GM12878 (cell line): Measurements from ENCODE around the gene HOXD13.

Experiments
- CTCF ChIP-seq, 3 experiments: IDR thresholded peaks in 2 of 3; conservative IDR thresholded peaks in 1 of 3; 2 replicates each; pipeline ENCODE4 v1.5.1; 2011; ENCODE audit warnings: low read depth in 3 of 3, low read length in 3 of 3, mild to moderate bottlenecking in 3 of 3, control low read depth in 2 of 3, moderate library complexity in 2 of 3, inconsistent platforms in 1 of 3, mixed read lengths in 1 of 3; ENCODE audit not compliant: control insufficient read depth in 2 of 3, insufficient read depth in 1 of 3; ENCODE audit errors: extremely low read depth in 1 of 3
- EP300 ChIP-seq, 2 experiments: fragments of 150-350 bp in 1 of 2; IDR thresholded peaks; 2 replicates each; pipeline ENCODE4 v1.6.1; 2011 to 2012; ENCODE audit warnings: low read depth in 2 of 2, low read length in 2 of 2, borderline replicate concordance in 1 of 2, improper control_type of control experiment in 1 of 2, inconsistent platforms in 1 of 2; ENCODE audit not compliant: control insufficient read depth in 1 of 2
- NFIC ChIP-seq: IDR thresholded peaks from 2 replicates; pipeline ENCODE4 v1.6.1; 2012; ENCODE audit warnings: low read depth, mild to moderate bottlenecking, inconsistent platforms, low read length, moderate library complexity
- NRF1 ChIP-seq: conservative IDR thresholded peaks from 2 replicates; pipeline ENCODE4 v1.6.1; 2011; ENCODE audit warnings: mild to moderate bottlenecking, low read depth, low read length, improper control_type of control experiment
- RAD21 ChIP-seq: IDR thresholded peaks from 2 replicates; pipeline ENCODE4 v1.6.1; 2011; ENCODE audit warnings: mild to moderate bottlenecking, low read depth, low read length, moderate library complexity; ENCODE audit not compliant: insufficient read depth
- RCOR1 ChIP-seq: conservative IDR thresholded peaks from 2 replicates; pipeline ENCODE4 v1.6.1; 2012; ENCODE audit warnings: low read depth, low read length, improper control_type of control experiment
- TAF1 ChIP-seq: IDR thresholded peaks from 2 replicates; pipeline ENCODE4 v1.6.1; 2011; ENCODE audit warnings: mild to moderate bottlenecking, low read depth, low read length, borderline replicate concordance
- TCF3 ChIP-seq: IDR thresholded peaks from 2 replicates; pipeline ENCODE4 v1.6.1; 2012; ENCODE audit warnings: low read depth, mild to moderate bottlenecking, low read length, borderline replicate concordance; ENCODE audit not compliant: insufficient read depth
- USF1 ChIP-seq: IDR thresholded peaks from 2 replicates; pipeline ENCODE4 v1.6.1; 2011; ENCODE audit warnings: borderline replicate concordance, low read depth, mild to moderate bottlenecking, moderate library complexity, mixed read lengths, low read length; ENCODE audit not compliant: insufficient read depth; ENCODE audit errors: extremely low read length
- YY1 ChIP-seq: IDR thresholded peaks from 2 replicates; pipeline ENCODE4 v1.6.1; 2011; ENCODE audit warnings: low read depth, mild to moderate bottlenecking, low read length
- TF ChIP-seq, protein P1 (sequence below): fragments of 450-650 bp; IDR thresholded peaks from 2 replicates; pipeline ENCODE4 v1.6.1; 2017; ENCODE audit warnings: mild to moderate bottlenecking, moderate library complexity
- TF ChIP-seq, protein P2 (sequence below): IDR thresholded peaks from 2 replicates; pipeline ENCODE4 v1.6.1; 2012; ENCODE audit warnings: low read length, inconsistent platforms

DNA sequence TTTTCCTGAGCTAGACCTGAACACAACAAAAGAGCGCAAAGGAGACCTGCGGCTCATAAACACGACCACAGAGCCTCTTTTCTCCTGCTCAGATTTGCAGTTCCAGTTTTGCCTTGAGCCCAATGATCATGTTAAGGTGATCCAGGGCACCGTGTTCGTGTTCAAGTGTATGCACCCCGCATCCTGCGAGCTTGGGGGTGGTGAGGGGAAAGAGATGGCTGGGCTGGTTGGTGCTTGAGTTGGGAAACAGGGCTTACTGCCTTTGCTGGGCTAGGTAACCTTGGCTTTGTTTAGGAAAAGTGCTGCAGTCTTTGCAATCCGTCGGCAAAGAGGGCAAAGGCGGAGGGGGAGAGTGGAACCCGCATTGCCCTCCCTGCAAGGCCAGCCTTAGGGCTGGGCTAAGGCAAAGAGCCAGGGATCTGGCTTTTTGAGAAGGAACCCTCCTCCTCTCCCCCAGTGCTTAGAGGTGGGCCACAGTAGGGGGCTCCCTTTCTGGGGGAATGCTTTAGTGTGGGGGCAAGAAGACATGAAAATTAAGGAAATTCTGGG, 25.4 kb downstream of the HOXD13 start:
- TF ChIP-seq NFIC (no peak), YY1 (no peak), TAF1 (no peak), TCF3 (no peak), EP300 (IDR thresholded peaks at IDR 0.05; ENCODE audit: borderline replicate concordance in 1 of 2, control insufficient read depth in 1 of 2, low read depth in 2 of 2, low read length in 2 of 2) (no peak), RAD21 (no peak), NRF1 (no peak), USF1 (no peak), CTCF (IDR thresholded peaks at IDR 0.05 in 2 of 3, conservative IDR thresholded peaks at IDR 0.05 in 1 of 3; ENCODE audit: control insufficient read depth in 2 of 3, extremely low read depth in 1 of 3, insufficient read depth in 1 of 3, low read depth in 3 of 3, low read length in 3 of 3) (no peak), RCOR1 (no peak)
- TF ChIP-seq, protein P1, sequence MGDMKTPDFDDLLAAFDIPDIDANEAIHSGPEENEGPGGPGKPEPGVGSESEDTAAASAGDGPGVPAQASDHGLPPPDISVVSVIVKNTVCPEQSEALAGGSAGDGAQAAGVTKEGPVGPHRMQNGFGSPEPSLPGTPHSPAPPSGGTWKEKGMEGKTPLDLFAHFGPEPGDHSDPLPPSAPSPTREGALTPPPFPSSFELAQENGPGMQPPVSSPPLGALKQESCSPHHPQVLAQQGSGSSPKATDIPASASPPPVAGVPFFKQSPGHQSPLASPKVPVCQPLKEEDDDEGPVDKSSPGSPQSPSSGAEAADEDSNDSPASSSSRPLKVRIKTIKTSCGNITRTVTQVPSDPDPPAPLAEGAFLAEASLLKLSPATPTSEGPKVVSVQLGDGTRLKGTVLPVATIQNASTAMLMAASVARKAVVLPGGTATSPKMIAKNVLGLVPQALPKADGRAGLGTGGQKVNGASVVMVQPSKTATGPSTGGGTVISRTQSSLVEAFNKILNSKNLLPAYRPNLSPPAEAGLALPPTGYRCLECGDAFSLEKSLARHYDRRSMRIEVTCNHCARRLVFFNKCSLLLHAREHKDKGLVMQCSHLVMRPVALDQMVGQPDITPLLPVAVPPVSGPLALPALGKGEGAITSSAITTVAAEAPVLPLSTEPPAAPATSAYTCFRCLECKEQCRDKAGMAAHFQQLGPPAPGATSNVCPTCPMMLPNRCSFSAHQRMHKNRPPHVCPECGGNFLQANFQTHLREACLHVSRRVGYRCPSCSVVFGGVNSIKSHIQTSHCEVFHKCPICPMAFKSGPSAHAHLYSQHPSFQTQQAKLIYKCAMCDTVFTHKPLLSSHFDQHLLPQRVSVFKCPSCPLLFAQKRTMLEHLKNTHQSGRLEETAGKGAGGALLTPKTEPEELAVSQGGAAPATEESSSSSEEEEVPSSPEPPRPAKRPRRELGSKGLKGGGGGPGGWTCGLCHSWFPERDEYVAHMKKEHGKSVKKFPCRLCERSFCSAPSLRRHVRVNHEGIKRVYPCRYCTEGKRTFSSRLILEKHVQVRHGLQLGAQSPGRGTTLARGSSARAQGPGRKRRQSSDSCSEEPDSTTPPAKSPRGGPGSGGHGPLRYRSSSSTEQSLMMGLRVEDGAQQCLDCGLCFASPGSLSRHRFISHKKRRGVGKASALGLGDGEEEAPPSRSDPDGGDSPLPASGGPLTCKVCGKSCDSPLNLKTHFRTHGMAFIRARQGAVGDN: no peak
- TF ChIP-seq, protein P2, sequence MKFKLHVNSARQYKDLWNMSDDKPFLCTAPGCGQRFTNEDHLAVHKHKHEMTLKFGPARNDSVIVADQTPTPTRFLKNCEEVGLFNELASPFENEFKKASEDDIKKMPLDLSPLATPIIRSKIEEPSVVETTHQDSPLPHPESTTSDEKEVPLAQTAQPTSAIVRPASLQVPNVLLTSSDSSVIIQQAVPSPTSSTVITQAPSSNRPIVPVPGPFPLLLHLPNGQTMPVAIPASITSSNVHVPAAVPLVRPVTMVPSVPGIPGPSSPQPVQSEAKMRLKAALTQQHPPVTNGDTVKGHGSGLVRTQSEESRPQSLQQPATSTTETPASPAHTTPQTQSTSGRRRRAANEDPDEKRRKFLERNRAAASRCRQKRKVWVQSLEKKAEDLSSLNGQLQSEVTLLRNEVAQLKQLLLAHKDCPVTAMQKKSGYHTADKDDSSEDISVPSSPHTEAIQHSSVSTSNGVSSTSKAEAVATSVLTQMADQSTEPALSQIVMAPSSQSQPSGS: no peak
